CD4-positive, alpha-beta memory T cell (primary cell): ENCODE data around the gene GNAT2. TPM values are rescaled to one million over a fixed set of nuclear protein-coding genes. Genes with fewer than 3 reads are reported as not detected.
A peak's percentile ranks its signal among the peaks of the same experiment; 100 is the strongest.

Experiments used
- CTCF ChIA-PET: fragments of 350-600 bp; sonication (Branson Sonifier 250); formaldehyde crosslinking; loops from one replicate; lab custom pipeline; 2021; ENCODE audit warnings: inconsistent platforms; ENCODE audit not compliant: partially characterized antibody; lab: Charles Lee
- POLR2A ChIA-PET: fragments of 350-600 bp; sonication (Branson Sonifier 250); formaldehyde crosslinking; loops from one replicate; lab custom pipeline; 2021; ENCODE audit not compliant: partially characterized antibody; lab: Charles Lee
- DNase-seq, 5 donors: peaks; one replicate each; pipeline versions ENCODE4 v3.0.0 to v3.0.0-alpha.2; 2020 to 2022; ENCODE audit warnings: mixed read lengths in 1 of 5
- H3K27ac ChIP-seq: one replicate; pipeline ENCODE4 v1.7.0; 2013; ENCODE audit warnings: low read depth, low read length
- H3K27me3 ChIP-seq: 2 replicates; pipeline ENCODE4 v1.7.0; 2013; ENCODE audit warnings: mild to moderate bottlenecking, low read length, moderate library complexity; ENCODE audit not compliant: insufficient read depth
- H3K36me3 ChIP-seq: 2 replicates; pipeline ENCODE4 v1.7.0; 2013; ENCODE audit warnings: mild to moderate bottlenecking, low read length, moderate library complexity; ENCODE audit not compliant: insufficient read depth
- H3K4me1 ChIP-seq: 2 replicates; pipeline ENCODE4 v1.7.0; 2013; ENCODE audit warnings: mild to moderate bottlenecking, low read length, moderate library complexity; ENCODE audit not compliant: insufficient read depth
- H3K4me3 ChIP-seq, 2 donors: one replicate each; pipeline ENCODE4 v1.7.0; 2013; ENCODE audit warnings: low read length in 2 of 2, mild to moderate bottlenecking in 1 of 2
- H3K9me3 ChIP-seq, 2 donors: one replicate each; pipeline ENCODE4 v1.7.0; 2013; ENCODE audit warnings: low read length in 2 of 2, control low read depth in 1 of 2; ENCODE audit not compliant: control insufficient read depth in 1 of 2
- H3K27ac Mint-ChIP-seq, 7 donors: one replicate each; pipeline ENCODE4 v1.8.0; 2020 to 2021; ENCODE audit warnings: mixed read lengths in 7 of 7, mild to moderate bottlenecking in 6 of 7, inconsistent platforms in 3 of 7, moderate library complexity in 3 of 7
- H3K27me3 Mint-ChIP-seq, 2 donors: one replicate each; pipeline ENCODE4 v1.8.0; 2020 to 2021; ENCODE audit warnings: mixed read lengths in 2 of 2
- H3K36me3 Mint-ChIP-seq, 2 donors: one replicate each; pipeline ENCODE4 v1.8.0; 2020 to 2021; ENCODE audit warnings: mixed read lengths in 2 of 2, inconsistent platforms in 1 of 2, mild to moderate bottlenecking in 1 of 2
- H3K4me1 Mint-ChIP-seq, 4 donors: one replicate each; pipeline ENCODE4 v1.8.0; 2020 to 2021; ENCODE audit warnings: mixed read lengths in 4 of 4, mild to moderate bottlenecking in 1 of 4
- H3K4me3 Mint-ChIP-seq, 8 donors: one replicate each; pipeline ENCODE4 v1.8.0; 2020 to 2021; ENCODE audit warnings: mixed read lengths in 8 of 8, mild to moderate bottlenecking in 7 of 8, moderate library complexity in 6 of 8, inconsistent platforms in 3 of 8
- H3K9me3 Mint-ChIP-seq, 8 donors: one replicate each; pipeline ENCODE4 v1.8.0; 2020 to 2021; ENCODE audit warnings: mixed read lengths in 8 of 8, mild to moderate bottlenecking in 5 of 8, inconsistent platforms in 3 of 8, moderate library complexity in 1 of 8
- intact Hi-C: fragments of 100-400 bp; cut with micrococcal nuclease; formaldehyde crosslinking; loops from one replicate; pipeline ENCODE4 v1.15.1; 2023
- polyA plus RNA-seq, 2 donors: library from polyadenylated mRNA; unstranded; fragments of 300-500 nt; fragmentation: Illumina TruSeq; gene quantifications; one replicate each; pipeline ENCODE4 v1.2.3, GENCODE V29; 2021
- total RNA-seq, 2 experiments: library from RNA; stranded (reverse); gene quantifications; one replicate each; pipeline ENCODE4 v1.2.3, GENCODE V29; 2021

GNAT2 gene
- total and polyA plus RNA-seq, 4 experiments from 2014 or later, result not detected

DNA sequence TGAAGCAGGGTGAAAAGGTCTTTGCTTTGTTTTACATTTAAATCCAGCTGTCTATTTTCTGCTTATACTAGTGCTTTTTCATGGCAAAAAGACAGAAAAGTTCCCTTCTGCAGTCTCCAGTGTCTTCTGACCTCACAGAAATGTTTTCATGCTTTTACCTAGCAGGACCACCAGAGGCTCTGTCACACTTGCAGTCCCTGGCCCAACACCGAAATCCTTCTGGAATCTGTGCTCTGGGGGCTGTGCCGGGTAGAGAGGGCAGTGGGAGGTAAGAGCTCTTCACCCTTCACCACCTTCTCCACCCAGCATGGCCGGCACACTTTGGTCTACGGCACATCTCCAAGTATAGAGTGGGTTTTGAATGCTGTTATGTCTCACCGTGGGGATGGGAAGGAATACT lies 20.8 kb downstream of the GNAT2 start:
- peaks cover 9 to 18% (median 14%) of the 10 kb centered on the region in 4 donors for H3K4me1 Mint-ChIP-seq
- Histone ChIP-seq H3K4me1 (peaks cover 9% of the 10 kb centered on the region), H3K27me3 (no peaks in the 10 kb centered on the region), H3K9me3 (no peaks in the 10 kb centered on the region), H3K36me3 (peaks cover under 1% of the 10 kb centered on the region), H3K27ac (no peak overlapping the region), H3K4me3 (no peak overlapping the region)
- H3K9me3 Mint-ChIP-seq, result no peaks in the 10 kb centered on the region
- ChIA-PET CTCF (interaction anchor here (1.2 to 4.5 kb wide), 2 partner anchors 41 to 49 kb away, joined by 3 to 17 read pairs; no protein-coding TSS in a partner anchor), POLR2A (no interaction called here)
- no peak overlapping the region for H3K4me3 Mint-ChIP-seq
- intact Hi-C loops, result no loop called here
- H3K36me3 Mint-ChIP-seq, result peaks cover 14 to 34% of the 10 kb centered on the region in 2 donors
- no peak for DNase-seq
- no peaks in the 10 kb centered on the region for H3K27me3 Mint-ChIP-seq
- H3K27ac Mint-ChIP-seq, result peak overlapping the region in 2 of 7 donors; percentile 42 to 69

- H3K36me3 Mint-ChIP-seq, result peaks cover 14 to 39% of the 10 kb centered on the region in 2 donors
- H3K4me3 Mint-ChIP-seq, result no peak overlapping the region
- no peaks in the 10 kb centered on the region for H3K9me3 Mint-ChIP-seq
- no peaks in the 10 kb centered on the region for H3K27me3 Mint-ChIP-seq
- peaks cover 4% of the 10 kb centered on the region for H3K4me1 ChIP-seq
- POLR2A ChIA-PET, result no interaction called here
- peak overlapping the region in 3 of 7 donors; percentile 12 to 50 (median 37) for H3K27ac Mint-ChIP-seq
- H3K27me3 ChIP-seq, result no peaks in the 10 kb centered on the region
- CTCF ChIA-PET, result interaction anchor here (1.2 to 4.5 kb wide), 2 partner anchors 42 to 49 kb away, joined by 3 to 17 read pairs; no protein-coding TSS in a partner anchor
- H3K27ac ChIP-seq, result no peak overlapping the region
- no peak for DNase-seq
- intact Hi-C loops, result no loop called here
- H3K4me1 Mint-ChIP-seq, result peaks cover 4 to 13% (median 9%) of the 10 kb centered on the region in 4 donors
- no peak overlapping the region for H3K4me3 ChIP-seq
- no peaks in the 10 kb centered on the region for H3K9me3 ChIP-seq
- H3K36me3 ChIP-seq, result peaks cover 6% of the 10 kb centered on the region
These were observed 21.3 kb downstream of the GNAT2 start for GRCh38 chr1:109598156-109598555.

DNA sequence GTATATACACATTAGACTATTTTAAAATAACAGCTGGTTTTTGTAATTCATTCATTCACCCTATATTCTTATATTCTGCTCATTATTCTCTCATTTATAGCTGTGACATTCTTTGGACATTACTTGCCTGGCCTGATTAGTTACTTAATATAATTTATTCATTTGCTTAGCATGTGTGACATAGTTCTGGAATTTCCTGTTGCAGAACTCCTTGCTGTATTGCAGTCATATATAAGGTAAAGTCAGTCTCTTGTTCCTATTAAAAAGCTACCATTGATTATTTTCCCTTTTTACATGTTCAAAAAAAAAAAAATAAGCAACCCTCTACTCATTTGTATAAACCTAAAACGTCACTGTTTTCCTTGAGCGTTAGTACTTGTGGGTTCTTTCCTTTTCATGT lies 23.9 kb downstream of the GNAT2 start:
- Histone ChIP-seq H3K36me3 (peaks cover 24% of the 10 kb centered on the region), H3K9me3 (no peaks in the 10 kb centered on the region), H3K27ac (no peak overlapping the region), H3K4me3 (no peak overlapping the region), H3K27me3 (no peaks in the 10 kb centered on the region), H3K4me1 (no peaks in the 10 kb centered on the region)
- H3K9me3 Mint-ChIP-seq, result no peaks in the 10 kb centered on the region
- intact Hi-C loops, result no loop called here
- H3K4me1 Mint-ChIP-seq, result peaks cover 0 to 1% (median 0%) of the 10 kb centered on the region in 4 donors
- ChIA-PET POLR2A (no interaction called here), CTCF (interaction anchor here (1.2 kb wide), 1 partner anchor 63 kb away, joined by 4 read pairs; no protein-coding TSS in a partner anchor)
- peaks cover 23 to 60% of the 10 kb centered on the region in 2 donors for H3K36me3 Mint-ChIP-seq
- H3K27ac Mint-ChIP-seq, result peak overlapping the region in 1 of 7 donors; percentile 64
- DNase-seq, result no peak
- no peaks in the 10 kb centered on the region for H3K27me3 Mint-ChIP-seq
- no peak overlapping the region for H3K4me3 Mint-ChIP-seq

DNA sequence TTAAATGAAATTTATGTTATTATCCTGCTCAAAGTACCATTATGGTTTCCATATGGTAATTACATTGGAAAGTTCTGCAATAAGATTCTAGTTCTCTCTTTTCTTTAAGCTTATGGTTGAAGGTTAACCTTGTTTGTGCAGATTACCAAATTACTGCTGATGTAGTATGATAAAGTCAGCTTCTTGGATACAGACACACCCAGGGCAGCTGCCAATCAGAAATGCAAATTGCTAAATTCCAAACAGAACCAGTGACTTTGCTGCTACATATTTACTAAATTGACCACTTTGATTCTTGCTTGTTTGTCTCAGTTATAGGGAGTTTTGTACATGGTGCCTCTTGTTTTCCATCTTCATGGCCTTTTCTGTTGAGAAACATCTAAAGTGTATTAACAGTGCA lies 26.5 kb downstream of the GNAT2 start:
- Mint-ChIP-seq H3K9me3 (no peaks in the 10 kb centered on the region), H3K4me3 (no peak overlapping the region), H3K27ac (no peak overlapping the region), H3K27me3 (no peaks in the 10 kb centered on the region), H3K36me3 (peaks cover 43 to 74% of the 10 kb centered on the region in 2 donors), H3K4me1 (no peaks in the 10 kb centered on the region)
- CTCF ChIA-PET, result no interaction called here
- intact Hi-C loops, result no loop called here
- H3K27me3 ChIP-seq, result no peaks in the 10 kb centered on the region
- peaks cover 30% of the 10 kb centered on the region for H3K36me3 ChIP-seq
- DNase-seq, result no peak
- no peak overlapping the region for H3K27ac ChIP-seq
- H3K4me3 ChIP-seq, result no peak overlapping the region
- no peaks in the 10 kb centered on the region for H3K4me1 ChIP-seq
- H3K9me3 ChIP-seq, result no peaks in the 10 kb centered on the region
- POLR2A ChIA-PET, result no interaction called here

DNA sequence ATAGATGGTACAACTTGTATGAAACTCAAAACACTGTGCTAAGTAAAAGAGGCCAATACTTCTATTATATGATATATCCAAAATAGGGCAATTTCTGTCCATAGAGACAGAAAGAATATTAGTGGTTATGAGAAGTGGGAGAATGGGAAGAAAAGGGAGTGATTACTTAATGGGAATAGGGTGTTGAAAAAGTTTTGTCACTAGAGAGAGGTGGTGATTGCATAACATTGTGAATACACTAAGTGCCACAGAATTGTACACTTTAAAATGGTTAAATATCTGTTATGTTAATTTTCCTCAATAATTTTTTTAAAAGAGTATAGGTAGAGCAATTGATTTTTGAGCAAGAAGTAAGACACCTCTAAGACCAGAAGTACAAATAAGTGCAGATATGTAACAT lies 29.7 kb downstream of the GNAT2 start:
- CTCF ChIA-PET, result interaction anchor here (0.8 to 1.0 kb wide), 3 partner anchors 11 to 50 kb away, joined by 3 to 4 read pairs (median 3); no protein-coding TSS in a partner anchor

GRCh38 chr1:109589177-109589576 lies 30.2 kb downstream of the GNAT2 start:
- H3K36me3 ChIP-seq, result peaks cover 53% of the 10 kb centered on the region

More for the DNA sequence above, 29.7 kb downstream of the GNAT2 start:
- DNase-seq, result no peak
- peaks cover 0 to 2% (median under 1%) of the 10 kb centered on the region in 4 donors for H3K4me1 Mint-ChIP-seq
- Histone ChIP-seq H3K27ac (no peak overlapping the region), H3K36me3 (peaks cover 52% of the 10 kb centered on the region), H3K4me3 (no peak overlapping the region), H3K9me3 (no peaks in the 10 kb centered on the region), H3K4me1 (no peaks in the 10 kb centered on the region), H3K27me3 (no peaks in the 10 kb centered on the region)
- POLR2A ChIA-PET, result interaction anchor here (0.6 kb wide), 1 partner anchor 750 kb away, joined by 3 read pairs; the partner anchor contains the start of gene RBM15
- H3K9me3 Mint-ChIP-seq, result no peaks in the 10 kb centered on the region
- H3K27me3 Mint-ChIP-seq, result no peaks in the 10 kb centered on the region
- no peak overlapping the region for H3K4me3 Mint-ChIP-seq
- intact Hi-C loops, result no loop called here
- peak overlapping the region in 4 of 7 donors; percentile 11 to 63 (median 32) for H3K27ac Mint-ChIP-seq
- peaks cover 59 to 85% of the 10 kb centered on the region in 2 donors for H3K36me3 Mint-ChIP-seq

GRCh38 chr1:109586055-109586454 lies 33.4 kb downstream of the GNAT2 start:
- Histone ChIP-seq H3K27ac (no peak overlapping the region), H3K4me3 (no peak overlapping the region), H3K4me1 (no peaks in the 10 kb centered on the region), H3K36me3 (peaks cover 46% of the 10 kb centered on the region), H3K9me3 (no peaks in the 10 kb centered on the region), H3K27me3 (no peaks in the 10 kb centered on the region)
- DNase-seq, result no peak
- peaks cover 65 to 78% of the 10 kb centered on the region in 2 donors for H3K36me3 Mint-ChIP-seq
- no peak overlapping the region for H3K4me3 Mint-ChIP-seq
- CTCF ChIA-PET, result no interaction called here
- H3K27me3 Mint-ChIP-seq, result no peaks in the 10 kb centered on the region
- no peaks in the 10 kb centered on the region for H3K9me3 Mint-ChIP-seq
- POLR2A ChIA-PET, result no interaction called here
- H3K27ac Mint-ChIP-seq, result no peak overlapping the region
- intact Hi-C loops, result no loop called here
- peaks cover 0 to 7% (median 1%) of the 10 kb centered on the region in 4 donors for H3K4me1 Mint-ChIP-seq

More at GRCh38 chr1:109589177-109589576, 30.2 kb downstream of the GNAT2 start:
- H3K4me3 Mint-ChIP-seq, result no peak overlapping the region
- peak overlapping the region in 5 of 7 donors; percentile 7 to 63 (median 29) for H3K27ac Mint-ChIP-seq
- peaks cover 60 to 87% of the 10 kb centered on the region in 2 donors for H3K36me3 Mint-ChIP-seq
- ChIA-PET CTCF (no interaction called here), POLR2A (no interaction called here)
- Histone ChIP-seq H3K27ac (no peak overlapping the region), H3K4me1 (no peaks in the 10 kb centered on the region), H3K9me3 (no peaks in the 10 kb centered on the region), H3K27me3 (no peaks in the 10 kb centered on the region), H3K4me3 (no peak overlapping the region)
- H3K27me3 Mint-ChIP-seq, result no peaks in the 10 kb centered on the region
- H3K4me1 Mint-ChIP-seq, result peaks cover 0 to 6% (median under 1%) of the 10 kb centered on the region in 4 donors
- no peak for DNase-seq
- H3K9me3 Mint-ChIP-seq, result no peaks in the 10 kb centered on the region
- intact Hi-C loops, result no loop called here
